GM21423 (cell line): ENCODE results near the gene CHST15.

ENCODE experiments used
- ATAC-seq: cut with Tn5 transposase; IDR thresholded peaks from one replicate; pipeline ENCODE4 v1.9.1; 2021; ENCODE audit warnings: mild to moderate bottlenecking, moderate library complexity; ENCODE audit not compliant: unreplicated experiment

CHST15 gene

GRCh38 chr10:124002391-124003069 lies 90.9 kb downstream of the CHST15 start:
- ATAC-seq = no peak

GRCh38 chr10:124001391-124002148 lies 91.8 kb downstream of the CHST15 start:
- ATAC-seq = no peak

GRCh38 chr10:124000792-124001201 lies 92.6 kb downstream of the CHST15 start:
- no peak for ATAC-seq

DNA sequence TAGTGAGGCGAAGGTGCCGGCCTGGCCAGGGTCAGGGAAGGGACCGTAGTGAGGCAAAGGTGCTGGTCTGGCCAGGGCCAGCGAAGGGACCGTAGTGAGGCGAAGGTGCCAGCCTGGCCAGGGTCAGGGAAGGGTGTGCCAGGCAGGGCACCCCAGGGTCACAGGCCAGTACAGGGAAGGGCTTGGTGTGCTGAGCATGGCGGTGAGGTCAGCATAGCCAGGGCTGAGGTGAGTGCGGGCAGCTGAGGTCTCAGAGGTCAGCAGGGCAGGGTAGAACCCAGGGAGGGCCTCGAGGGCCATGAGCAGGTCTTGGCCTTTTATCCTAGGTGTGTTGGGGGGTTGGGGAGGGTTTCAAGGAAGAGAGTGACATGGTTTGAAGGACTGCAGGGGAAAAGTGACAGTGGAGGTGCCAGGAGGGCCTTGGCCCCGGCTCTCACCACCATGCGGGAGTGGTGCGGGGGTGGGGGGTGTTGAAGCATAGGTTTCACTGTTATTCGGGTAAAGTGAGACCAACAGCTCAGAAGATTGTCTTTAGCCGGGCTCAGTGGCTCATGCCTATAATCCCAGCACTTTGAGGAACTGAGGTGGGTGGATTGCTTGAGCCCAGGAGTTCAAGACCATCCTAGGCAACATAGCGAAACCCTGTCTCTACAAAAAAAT lies 93.3 kb downstream of the CHST15 start:
- ATAC-seq = no peak

- ATAC-seq = no peak
Observed at GRCh38 chr10:123999261-123999660, 94.1 kb downstream of the CHST15 start.

GRCh38 chr10:123998197-123999141 lies 94.9 kb downstream of the CHST15 start:
- no peak for ATAC-seq

GRCh38 chr10:123997486-123998196 lies 95.8 kb downstream of the CHST15 start:
- no peak for ATAC-seq

- no peak for ATAC-seq
Observed at GRCh38 chr10:123997013-123997412, 96.4 kb downstream of the CHST15 start.

GRCh38 chr10:123996302-123996701 lies 97.1 kb downstream of the CHST15 start:
- ATAC-seq = no peak

GRCh38 chr10:123995461-123996131 lies 97.8 kb downstream of the CHST15 start:
- peak; percentile 58 for ATAC-seq

DNA sequence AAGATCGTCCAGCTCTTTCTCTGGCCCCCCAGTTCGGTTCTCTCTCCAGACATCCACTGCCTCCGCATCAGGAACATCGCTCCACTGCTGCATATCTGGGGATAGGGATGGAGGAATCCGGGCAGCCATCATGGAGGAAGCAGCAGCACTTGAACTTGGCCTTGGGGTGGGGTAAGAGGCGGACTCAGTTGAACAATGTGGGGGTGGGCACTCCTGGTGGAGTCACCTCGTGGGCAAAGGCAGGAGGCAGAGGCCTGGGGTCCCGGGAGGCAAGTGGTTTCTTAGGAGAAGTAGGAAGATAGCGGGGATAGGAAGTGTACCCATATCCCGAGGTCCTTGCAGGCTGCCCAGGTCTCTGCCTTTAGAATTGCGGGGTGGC lies 98.3 kb downstream of the CHST15 start:
- ATAC-seq = no peak

GRCh38 chr10:123994417-123995081 lies 98.8 kb downstream of the CHST15 start:
- ATAC-seq = peak; percentile 61

DNA sequence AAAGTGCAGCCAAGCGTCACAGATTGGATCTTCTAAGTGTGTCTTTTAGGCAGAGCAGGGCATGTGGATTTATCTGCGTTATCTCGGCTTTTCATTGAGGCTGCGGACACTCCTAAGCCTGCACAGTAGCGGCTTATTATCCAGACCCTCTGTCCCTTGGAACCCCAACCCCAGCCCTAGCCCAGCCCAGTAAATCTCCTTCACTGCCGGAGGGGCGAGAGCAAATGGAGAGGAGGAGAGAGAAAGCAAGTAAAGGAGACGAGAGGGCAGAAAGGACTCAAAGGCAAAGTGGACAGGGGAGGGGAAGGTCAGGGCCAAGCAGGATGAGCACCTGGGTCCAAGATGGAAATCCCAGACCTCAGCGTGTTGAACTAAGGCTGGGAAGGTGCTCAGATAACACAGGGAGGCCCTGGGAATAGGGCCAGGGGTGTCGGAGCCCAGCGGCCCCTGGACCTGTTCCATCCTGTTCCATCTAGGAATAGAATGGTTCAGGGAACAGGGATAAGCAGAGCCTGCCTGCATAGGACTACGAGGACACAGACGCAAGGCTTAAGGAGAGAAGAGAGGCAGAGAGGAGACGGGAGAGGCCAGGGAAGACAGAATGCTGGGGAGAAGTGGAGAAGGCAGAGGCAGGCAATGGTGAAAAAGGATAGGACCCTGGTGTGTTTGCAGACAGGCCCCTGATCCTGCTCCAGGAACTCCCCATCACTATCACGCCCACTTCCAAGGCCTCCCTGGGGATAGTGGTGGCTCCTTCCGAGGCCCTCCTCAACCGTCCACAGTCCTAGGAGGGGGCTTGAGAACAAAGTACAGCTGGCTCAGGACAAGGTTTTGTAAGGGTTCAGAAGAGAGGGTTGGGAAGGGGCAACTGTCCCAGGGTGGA lies 99.6 kb downstream of the CHST15 start:
- ATAC-seq = no peak

GRCh38 chr10:123991611-123992570 lies 101.5 kb downstream of the CHST15 start:
- ATAC-seq = no peak

GRCh38 chr10:123990889-123991288 lies 102.5 kb downstream of the CHST15 start:
- no peak for ATAC-seq

DNA sequence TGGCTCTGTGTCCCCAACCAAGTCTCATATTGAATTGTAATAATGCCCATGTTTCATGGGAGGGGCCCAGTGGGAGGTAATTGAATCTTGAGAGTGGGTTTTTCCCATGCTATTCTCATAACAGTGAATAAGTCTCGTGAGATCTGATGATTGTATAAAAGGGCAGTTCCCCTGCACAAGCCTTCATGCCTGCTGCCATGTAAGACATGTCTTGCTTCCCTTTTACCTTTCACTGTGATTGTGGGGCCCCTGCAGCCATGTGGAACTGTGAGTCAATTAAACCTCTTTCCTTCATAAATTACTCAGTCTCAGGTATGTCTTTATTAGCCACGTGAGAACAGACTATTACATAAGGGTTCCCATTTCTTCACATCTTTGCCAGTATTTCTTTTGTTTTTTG lies 104.7 kb downstream of the CHST15 start:
- no peak for ATAC-seq

GRCh38 chr10:123986736-123987135 lies 106.7 kb downstream of the CHST15 start:
- no peak for ATAC-seq
